GM19452 (cell line): Measurements from ENCODE around the gene GPR3.
"Not testable (repeated sequence)": the region's sequence is repeated elsewhere in the genome, so short reads cannot be mapped to it uniquely, and the experiment has no call there.

Experiments
- ATAC-seq: cut with Tn5 transposase; IDR thresholded peaks from one replicate; pipeline ENCODE4 v1.9.1; 2021; ENCODE audit not compliant: unreplicated experiment

Gene GPR3

GRCh38 chr1:27418326-27419185, 26.1 kb downstream of the GPR3 start:
- peak; percentile 69 for ATAC-seq

DNA sequence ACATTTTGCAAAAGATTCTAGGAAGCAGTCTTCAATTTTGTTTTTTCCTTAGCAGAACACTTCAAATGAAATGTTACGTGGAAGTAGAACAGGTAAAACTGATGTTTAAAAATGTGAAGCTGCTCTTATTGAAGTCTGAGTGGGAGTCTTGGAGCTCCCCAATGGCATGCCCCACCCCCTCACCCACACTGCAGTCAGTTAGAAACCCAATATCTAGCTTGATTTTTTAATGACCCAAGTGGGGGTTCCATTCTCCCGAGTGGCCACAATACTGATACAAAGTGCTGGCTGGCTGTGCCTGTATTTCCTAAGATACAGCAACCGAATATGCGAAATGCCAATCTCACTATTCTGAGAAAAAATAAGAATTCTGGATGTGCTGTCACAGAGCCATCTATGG, 31.3 kb downstream of the GPR3 start:
- no peak for ATAC-seq

DNA sequence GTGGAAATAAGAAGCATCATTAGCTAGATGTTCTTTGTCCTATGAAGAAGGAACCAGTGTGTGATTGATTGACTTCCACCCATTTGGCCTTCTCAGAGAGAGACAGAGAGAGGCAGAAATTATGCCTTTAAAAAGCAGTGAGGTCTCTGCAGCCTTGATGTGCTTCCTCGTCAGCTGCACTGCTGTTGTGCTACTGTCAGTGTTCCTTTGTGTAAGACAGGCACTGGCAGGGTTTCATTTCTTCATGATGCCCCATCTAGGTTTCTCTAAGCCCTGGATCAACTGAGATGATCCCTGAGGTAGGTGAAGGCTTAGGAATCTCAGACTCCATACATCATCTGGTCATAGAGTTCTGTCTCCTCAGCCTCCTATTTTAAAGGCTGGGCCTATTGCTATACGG, 34.9 kb downstream of the GPR3 start:
- no peak for ATAC-seq

DNA sequence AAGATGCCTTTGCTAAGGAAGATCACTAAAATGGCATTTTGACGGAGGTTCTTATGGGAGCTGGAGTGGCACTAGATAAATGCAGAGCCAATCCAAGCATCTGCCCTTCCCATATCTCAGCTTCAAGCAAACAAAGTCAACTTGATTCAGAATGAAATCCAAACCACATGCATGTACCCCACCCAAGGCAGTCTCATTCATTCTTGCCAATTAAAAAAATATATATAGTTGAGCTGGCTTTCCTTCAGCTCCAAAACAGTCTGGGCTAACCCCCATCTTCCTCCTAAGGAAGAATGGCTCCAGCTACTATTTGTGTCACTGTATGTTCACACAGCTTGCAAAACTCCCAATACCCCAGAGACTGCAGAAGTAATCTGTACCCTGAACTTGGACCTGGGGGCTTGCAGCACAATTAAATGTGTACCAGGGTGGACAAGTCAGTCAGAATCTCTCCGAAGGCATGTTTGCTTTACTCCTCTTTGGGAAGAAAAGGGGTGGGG, 35.4 kb downstream of the GPR3 start:
- ATAC-seq, result no peak

GRCh38 chr1:27428316-27429028, 36.0 kb downstream of the GPR3 start:
- no peak for ATAC-seq

DNA sequence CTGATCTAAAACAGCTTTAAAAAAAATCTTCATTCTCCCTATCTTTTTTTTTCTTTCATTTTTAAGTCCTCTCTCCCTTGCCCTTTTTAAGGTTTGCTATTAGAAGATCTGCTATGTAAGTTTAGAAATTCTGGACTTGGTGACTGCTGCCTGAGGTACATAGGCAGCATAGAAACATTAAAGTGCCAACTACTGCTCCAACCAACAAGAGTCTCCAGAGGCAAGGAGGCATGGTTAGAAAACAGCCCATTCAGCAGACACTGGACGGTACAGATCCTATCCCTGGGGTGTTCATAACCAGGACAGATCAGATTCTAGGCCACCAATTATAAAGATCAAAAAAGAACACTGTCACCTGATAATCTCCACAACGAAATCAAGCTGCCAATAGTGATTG, 36.6 kb downstream of the GPR3 start:
- ATAC-seq, result no peak

DNA sequence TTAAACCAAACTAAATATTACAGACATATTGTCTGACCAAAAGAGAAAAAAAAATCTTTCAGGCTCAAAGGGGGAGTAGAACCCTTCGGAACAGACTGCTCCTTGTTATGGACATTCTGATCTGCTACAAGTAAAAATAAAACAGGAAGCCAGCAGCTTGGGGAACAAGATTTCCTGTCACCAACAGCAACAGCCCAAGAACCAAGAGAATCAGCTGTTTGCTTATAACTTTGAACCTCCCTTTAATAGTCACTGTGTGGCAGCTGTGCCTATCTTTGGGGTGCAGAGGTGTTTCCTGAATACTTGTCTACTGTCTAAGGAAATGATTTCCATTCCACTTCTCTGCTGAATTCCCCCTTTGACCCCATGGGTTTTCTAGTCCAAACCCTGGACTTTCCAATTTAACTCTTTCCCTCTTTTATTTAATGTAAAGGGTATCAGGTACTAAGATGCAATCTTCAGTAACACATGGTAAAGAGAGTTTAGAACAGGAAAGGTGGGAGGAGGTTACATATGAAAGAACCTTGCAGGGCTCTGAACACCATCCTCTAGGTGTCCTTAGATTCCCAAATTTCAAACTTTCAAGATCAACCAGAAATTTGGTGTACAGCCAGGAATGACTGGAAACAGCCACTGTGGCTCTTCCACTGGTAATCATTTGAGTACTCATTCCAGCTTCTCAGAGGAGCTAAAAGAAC, 38.6 kb downstream of the GPR3 start:
- ATAC-seq, result no peak

DNA sequence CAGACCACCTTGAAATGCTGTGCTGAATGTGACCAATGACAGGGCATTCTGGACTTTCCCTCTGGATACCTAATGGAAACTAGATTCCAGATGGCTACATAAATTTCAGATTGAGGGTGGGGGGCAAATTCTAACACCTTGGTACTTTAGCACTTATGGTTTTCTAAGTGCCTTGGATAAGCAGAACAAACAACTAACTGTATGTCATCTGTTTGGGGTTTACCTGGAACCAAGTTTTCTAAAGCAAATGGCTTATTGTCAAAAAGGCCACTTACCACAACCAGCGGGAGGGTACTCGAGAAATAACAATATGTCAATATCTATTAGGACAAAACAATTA, 39.1 kb downstream of the GPR3 start:
- no peak for ATAC-seq

- not testable (repeated sequence) for ATAC-seq
Observed at GRCh38 chr1:27432725-27433124, 40.3 kb downstream of the GPR3 start.

GRCh38 chr1:27433706-27434105, 41.3 kb downstream of the GPR3 start:
- no peak for ATAC-seq

DNA sequence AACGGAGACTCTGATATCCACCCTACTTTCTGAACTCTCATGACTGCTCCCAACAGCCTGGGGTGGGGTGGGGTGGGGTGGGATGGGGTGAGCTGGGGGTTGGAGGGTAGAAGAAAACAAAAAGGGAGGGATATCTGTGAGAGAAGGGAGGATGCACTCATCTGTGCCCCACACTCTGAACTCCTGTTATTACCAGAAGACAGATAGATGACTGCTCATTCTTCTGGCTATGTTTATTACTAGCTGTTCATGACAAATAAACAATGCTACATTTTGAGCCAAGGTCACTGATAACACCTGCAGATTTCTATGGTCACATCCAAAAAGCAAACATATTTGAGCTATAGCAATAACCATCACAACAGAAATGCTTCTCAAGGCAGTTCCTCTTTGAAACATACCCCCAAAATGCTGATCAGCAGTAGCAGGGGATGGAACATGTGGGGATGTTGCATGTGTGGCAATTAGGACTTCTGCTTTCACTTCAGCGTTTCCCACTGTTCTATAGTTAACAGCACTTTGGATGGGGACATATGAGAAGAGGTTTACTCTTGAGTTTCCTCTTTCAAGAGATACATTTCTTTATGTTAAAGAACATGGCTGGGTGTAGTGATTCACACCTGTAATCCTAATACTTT, 43.3 kb downstream of the GPR3 start:
- no peak for ATAC-seq

GRCh38 chr1:27436204-27437159, 44.1 kb downstream of the GPR3 start:
- no peak for ATAC-seq

DNA sequence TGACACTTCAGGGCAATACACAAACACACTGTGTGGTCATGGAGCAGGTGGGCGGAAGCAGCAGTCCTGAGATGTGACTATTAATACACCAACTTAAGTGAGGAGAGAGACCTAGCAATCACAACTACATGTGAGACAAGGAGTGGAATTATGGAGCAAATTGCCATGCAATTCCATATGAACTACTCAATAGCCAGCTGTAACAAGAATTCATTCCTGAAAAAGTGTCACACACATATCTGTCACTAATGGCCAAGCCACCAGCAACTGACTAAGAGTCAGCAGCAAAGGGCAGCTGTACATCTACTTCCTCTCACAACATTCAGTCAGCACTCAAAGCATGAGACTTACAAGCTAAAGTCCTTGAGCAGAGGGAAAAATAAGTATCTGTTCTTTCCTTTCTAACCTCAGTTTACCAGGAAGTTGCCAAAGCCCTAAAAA, 46.2 kb downstream of the GPR3 start:
- no peak for ATAC-seq

- ATAC-seq, result no peak
Observed at GRCh38 chr1:27439150-27439549, 46.7 kb downstream of the GPR3 start.

DNA sequence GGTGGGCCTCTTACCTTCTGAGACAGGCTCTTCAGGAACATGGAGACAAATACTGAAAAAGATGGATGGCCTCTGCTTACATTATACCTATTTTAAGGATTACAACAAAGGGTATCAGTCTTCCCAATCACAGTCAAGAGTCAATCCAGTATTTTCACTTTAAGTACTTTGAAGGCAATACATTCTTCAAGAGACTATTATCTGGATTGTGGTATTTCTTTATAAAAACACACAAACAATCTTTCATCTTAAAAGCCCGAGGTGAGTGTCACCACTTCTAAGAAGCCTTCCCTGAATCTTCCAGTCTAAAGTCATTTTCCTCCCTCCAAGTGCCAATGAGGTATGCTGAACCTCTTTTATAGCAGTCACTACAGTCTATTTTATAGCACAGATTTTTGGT, 52.2 kb downstream of the GPR3 start:
- no peak for ATAC-seq
